ENCODE data around the gene ANGPT4. TPM values are rescaled to one million over a fixed set of nuclear protein-coding genes. Genes with fewer than 3 reads are reported as not detected.

Gene ANGPT4
- total and polyA plus RNA-seq, 9 of the 15 experiments (the other 6 are each of a cell fraction or from before 2014, with no cell fraction given) = not detected

DNA sequence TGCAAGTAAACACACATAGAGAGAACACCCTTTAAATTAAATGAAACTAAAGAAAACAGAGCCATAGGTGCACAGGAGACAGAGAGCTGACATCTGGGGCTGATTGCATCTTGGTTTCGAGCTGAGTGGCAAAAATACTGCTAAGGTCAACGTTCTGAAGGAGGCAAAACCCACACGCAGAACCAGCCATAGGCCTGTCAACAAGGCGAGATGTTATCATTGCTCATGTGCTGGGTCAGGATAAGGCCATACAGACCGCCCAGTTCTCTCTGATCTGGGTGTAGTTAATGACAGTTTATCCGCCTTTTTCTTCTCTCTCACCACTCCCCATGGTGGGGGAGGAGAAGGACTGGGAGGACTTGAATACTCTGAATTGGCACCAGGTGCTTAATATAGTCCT, 87.1 kb downstream of the ANGPT4 start (continued):
- TF ChIP-seq DACH1 (IDR thresholded peaks at IDR 0.05; ENCODE audit: partially characterized antibody) (no peak), STAG1 (CRISPR knock-in tag; IDR thresholded peaks at IDR 0.05; ENCODE audit: borderline replicate concordance) (no peak), DDX20 (tag; IDR thresholded peaks at IDR 0.05; ENCODE audit: low read depth) (0 out of 2 replicates have a peak, but pooled peaks have one; percentile 41), MITF (IDR thresholded peaks at IDR 0.05) (peak; percentile 73; the same call in 1 of the 2 replicates), KAT2B (IDR thresholded peaks at IDR 0.05; ENCODE audit: low read depth, low read length) (no peak), SAFB (IDR thresholded peaks at IDR 0.05; ENCODE audit: borderline replicate concordance, low read depth, low read length) (no peak), PTTG1 (tag; IDR thresholded peaks at IDR 0.05; ENCODE audit: low read depth) (no peak), KDM1A (IDR thresholded peaks at IDR 0.05) (peak; percentile 73 to 75; a peak in 3 of 4 replicates), MXI1 (IDR thresholded peaks at IDR 0.05; ENCODE audit: low read depth, low read length) (no peak), CEBPZ (IDR thresholded peaks at IDR 0.05; ENCODE audit: borderline replicate concordance, low read depth, low read length) (no peak), GATAD2B (IDR thresholded peaks at IDR 0.05; ENCODE audit: borderline replicate concordance) (peak; percentile 92; the same call in 1 of the 2 replicates), HDAC2 (IDR thresholded peaks at IDR 0.05) (peak; percentile 86; the same call in 1 of the 2 replicates), SFPQ (IDR thresholded peaks at IDR 0.05; ENCODE audit: low read depth, low read length) (no peak), ZNF121 (CRISPR knock-in tag; conservative IDR thresholded peaks at IDR 0.05) (no peak), ZNF583 (CRISPR knock-in tag; IDR thresholded peaks at IDR 0.05) (no peak), MEIS2 (IDR thresholded peaks at IDR 0.05; ENCODE audit: partially characterized antibody) (peak; percentile 98), CREB1 (IDR thresholded peaks at IDR 0.05) (no peak), CREB1 (CRISPR knock-in tag; IDR thresholded peaks at IDR 0.05) (peak; percentile 37; the same call in 1 of the 2 replicates), FOXJ2 (tag; IDR thresholded peaks at IDR 0.05) (peak; percentile 88), PHF20 (IDR thresholded peaks at IDR 0.05; ENCODE audit: partially characterized antibody) (no peak)
- TF ChIP-seq, protein P1, sequence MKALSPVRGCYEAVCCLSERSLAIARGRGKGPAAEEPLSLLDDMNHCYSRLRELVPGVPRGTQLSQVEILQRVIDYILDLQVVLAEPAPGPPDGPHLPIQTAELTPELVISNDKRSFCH (CRISPR knock-in tag; IDR thresholded peaks at IDR 0.05) = no peak
- TF ChIP-seq, protein P1 (tag; IDR thresholded peaks at IDR 0.05) = peak; percentile 89
- TF ChIP-seq, protein P2, sequence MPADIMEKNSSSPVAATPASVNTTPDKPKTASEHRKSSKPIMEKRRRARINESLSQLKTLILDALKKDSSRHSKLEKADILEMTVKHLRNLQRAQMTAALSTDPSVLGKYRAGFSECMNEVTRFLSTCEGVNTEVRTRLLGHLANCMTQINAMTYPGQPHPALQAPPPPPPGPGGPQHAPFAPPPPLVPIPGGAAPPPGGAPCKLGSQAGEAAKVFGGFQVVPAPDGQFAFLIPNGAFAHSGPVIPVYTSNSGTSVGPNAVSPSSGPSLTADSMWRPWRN (IDR thresholded peaks at IDR 0.05; ENCODE audit: low read depth) = peak; percentile 94

Measured in K562 (cell line).